ENCODE measurements around the gene SDS.
"Not testable (repeated sequence)": the region's sequence is repeated elsewhere in the genome, so short reads cannot be mapped to it uniquely, and the experiment has no call there.

SDS gene

DNA sequence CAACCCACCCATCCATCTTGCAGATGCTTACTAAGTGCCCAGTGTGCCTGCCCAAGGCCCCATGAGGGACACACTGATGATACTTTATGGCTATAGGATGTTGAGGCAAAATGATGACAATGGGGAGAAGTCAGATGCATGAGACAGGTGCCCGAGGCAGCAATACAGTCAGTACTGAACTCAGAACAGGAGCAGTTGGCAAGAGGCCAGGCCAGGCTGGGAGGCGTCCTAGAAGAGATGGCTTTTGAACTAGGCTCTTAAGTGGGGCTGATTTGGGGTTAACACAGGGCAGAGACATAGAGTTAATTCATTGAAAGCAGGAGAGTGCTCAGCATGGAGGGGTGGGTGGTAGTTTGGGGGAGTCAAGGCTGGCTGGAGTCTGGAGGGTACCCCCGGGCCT lies 29.7 kb downstream of the SDS start:
- DNase-seq, result no peak

DNA sequence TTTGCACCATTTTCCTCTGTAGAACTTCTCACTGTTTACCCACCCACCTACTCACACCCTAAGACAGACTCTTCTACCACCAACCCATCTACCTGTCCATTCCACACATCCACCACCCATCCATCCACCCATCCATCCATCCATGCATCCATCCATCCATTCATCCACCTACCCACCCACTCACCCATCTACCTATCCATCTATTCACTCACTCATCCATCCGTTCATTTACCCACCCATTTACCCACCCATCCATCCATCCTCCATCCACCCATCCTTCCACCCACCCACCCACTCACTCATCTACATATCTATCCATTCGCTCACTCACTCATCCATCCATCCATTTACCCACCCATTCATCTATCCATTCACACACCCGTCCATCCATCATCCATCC lies 30.2 kb downstream of the SDS start:
- DNase-seq, result no peak

DNA sequence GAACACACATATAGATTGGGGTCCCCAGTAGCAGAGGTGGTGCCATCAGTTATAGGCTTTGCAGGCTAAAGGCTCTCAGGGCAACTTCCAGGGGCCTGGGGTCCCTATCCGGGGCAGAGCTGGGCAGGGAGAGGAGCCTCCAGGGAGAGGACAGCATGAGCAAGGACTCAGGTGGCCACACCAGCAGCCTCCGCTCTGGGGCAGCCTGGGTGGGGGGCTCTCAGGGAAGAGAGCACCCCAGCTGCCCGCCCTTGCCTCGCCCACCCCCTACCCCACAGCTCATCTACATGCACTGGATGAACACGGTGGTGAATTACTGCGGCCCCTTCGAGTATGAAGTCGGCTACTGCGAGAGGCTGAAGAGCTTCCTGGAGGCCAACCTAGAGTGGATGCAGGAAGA lies 31.3 kb downstream of the SDS start:
- DNase-seq, result no peak

DNA sequence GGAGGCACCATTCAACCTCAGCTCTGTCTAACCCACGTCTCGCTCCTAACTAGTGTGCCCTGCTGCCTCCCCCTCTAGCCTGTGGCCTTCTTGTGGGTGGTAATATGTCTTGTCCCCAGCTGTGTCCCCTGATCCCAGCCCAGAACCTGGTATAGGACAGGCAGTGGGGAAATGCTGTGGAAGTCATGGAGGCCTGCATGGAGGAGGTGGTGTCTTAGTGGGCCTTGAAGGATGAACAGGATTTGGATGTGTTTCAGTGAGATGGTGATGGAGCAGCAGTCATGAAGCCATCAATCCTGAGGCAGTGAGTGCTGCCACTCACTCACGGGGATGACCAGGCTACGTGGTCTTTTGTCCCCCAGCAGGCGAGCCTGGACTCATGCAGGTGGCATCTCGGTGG lies 31.9 kb downstream of the SDS start:
- DNase-seq, result no peak

DNA sequence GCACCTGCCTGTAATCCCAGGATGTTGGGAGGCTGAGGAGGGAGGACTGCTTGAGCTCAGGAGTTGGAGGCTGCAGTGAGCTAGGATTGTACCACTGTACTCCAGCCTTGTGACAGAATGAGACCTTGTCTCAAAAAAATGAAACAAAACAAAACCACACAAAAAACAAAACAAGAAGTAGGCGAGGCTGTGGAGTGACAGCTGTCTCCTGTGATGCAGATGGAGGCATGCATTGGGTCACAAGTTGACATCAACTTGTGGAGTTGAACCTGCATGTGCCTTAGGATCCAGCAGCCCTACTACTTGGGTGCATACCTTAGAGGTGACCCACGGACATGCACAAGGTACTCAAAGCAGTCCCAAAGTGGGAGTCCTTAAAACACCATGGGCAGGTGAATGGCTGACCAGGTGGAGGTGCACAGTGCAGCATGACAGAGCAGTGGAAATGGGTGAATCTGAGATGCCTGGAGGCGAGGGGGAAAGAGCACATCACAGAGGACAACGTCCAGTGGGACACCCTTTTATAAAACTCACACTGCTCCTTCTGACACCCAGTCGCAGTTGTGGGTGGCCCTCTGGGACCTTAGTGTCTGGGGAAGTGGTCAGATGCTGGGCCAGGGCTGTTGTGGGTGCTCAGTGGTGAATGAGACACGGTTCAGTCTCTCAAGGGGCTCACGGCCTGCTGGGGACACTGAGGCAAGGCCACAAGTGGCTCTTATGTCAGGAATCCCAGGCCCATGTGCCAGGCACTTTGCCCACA lies 32.6 kb downstream of the SDS start:
- no peak for DNase-seq

DNA sequence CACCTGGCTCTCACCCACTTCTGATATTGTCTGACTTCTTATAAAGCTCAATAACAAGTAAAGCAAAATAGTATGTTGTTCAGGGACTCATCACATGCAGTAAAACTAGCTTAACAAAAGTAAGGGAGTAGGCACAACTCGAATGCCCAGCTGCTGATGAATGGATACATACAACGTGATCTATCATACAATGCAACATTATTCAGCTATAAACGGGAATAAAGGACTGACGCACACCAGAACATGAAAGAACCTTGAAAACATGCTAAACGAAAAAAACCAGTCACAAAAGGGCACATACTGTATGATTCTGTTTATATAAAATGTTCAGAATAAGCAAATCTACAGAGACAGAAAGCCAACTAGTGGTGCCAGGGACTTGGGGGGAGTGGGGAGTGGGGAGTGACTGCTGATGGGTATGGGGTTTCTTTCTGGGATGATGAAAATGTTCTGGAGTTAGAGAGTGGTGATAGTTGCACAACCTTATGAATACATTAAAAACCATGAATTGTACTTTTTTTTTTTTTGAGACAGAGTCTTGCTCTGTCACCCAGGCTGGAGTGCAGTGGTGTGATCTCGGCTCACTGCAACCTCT lies 34.2 kb downstream of the SDS start:
- no peak for DNase-seq

DNA sequence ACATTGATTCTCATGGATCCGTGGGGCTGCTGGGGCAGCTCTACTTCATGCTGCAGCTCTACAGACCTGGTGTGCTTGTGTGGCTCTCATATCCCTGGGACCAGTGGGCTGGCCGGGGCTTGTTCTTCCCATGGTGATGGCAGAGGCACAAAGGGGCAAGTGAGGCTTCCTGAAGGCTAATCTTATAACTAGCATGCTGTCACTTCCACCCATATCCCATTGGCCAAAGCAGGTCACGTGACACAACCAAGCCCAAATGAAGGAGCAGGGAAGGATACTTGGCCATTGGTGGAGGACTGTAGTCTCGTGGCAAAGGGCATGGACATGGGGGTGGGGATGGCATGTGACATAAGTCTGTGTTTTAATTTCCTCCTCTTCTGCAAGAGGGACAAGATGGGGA lies 35.4 kb downstream of the SDS start:
- no peak for DNase-seq

DNA sequence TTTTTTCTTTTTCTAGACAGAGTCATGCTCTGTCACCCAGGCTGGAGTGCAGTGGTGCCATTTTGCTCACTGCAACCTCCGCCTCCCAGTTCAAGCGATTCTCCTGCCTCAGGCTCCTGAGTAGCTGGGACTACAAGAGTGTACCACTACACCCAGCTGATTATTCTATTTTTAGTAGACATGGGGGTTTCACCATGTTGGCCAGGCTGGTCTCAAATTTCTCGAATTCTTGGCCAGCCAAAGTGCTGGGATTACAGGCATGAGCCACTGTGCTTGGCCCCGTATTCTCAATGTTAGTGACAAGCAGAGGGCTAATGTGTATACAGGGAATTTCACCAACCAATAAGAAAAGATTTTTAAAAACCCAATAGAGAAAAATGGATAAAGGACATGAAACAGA lies 36.9 kb downstream of the SDS start:
- no peak for DNase-seq

DNA sequence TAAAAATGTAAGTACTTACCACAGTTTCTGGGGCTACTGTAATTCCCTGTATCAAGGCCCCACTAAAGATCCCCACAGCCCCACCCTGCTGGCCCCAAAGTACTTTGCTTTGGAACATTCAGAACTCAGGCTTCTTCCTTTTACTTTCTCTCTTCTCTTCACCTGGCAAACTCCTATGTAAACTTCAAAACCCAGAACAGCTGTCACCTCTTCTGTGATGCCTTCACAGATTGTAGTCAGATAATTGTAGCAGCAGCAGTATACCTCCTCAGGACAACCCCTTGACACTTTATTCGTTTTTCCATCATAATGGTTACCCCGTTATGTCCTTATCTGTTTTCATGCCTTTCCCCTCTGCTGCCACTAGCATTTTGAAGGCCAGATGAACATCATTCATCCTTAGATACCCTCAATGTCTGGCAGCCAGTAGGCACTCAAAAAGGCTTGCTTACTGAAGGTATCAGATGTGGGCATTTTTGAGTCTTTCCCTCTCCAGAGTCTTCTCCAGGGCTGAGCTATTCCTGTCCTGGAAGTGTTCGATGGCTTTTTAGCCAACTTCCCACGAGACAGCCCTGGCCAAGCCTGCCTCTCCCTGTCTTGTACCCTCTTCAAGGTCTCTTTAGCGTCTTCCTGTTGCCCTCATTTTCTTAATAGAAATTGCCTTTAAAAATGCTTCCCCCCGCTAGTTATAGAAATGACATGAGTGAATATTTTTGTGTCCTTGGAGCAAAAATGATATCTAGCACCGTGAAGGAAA lies 37.9 kb downstream of the SDS start:
- no peak for DNase-seq

DNA sequence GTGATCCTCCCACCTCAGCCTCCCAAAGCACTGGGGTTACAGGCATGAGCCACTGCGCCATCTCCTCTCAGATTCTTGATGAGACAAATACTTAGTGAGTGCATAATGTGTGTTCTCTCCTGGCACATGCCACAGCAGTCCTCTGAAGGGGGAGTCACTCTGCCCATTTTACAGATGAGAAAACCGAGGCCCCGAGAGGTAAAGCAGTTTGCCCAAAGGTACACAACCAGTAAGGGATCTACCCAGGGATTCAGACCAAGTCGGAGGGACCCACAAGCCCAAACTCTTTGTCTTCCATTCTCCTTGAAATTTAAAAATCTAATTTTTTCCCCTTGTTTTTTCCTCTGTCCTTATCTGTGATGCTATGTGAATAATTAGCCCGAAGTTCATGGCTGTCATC lies 39.0 kb downstream of the SDS start:
- DNase-seq, result no peak

DNA sequence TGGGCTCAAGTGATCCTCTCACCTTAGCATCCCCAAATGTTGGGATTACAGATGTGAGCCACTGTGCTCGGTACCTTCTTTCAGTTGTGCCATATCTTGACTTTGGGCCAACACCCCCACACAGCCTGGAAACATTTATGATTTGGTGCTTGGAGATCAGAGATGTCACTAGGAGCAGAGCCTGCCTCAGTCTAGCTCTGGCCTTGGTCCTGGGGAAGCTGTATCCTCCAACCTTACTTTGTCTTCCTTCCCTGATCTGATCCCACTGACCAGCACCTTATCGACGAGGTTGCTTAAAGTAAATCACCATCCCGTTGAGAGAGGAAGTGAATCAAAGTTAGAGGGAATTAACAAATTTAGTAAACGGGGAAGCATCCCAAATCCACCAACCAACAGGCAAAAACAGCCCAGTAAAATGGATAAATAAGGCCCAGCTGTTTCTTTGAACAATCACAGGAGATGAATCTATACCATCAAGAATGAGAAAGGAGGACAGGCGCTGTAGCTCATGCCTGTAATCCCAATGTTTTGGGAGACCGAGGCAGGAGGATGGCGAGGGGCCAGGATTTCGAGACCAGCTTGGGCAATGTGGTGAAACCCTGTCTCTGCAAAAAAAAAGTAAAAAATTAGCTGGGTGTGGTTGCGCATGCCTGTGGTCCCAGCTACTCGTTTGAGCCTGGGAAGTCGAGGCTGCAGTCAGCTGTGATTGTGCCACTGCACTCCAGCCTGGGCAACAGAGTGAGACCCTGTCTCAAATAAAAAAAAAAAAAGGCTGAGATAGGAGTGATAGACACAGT lies 41.9 kb downstream of the SDS start:
- no peak for DNase-seq

DNA sequence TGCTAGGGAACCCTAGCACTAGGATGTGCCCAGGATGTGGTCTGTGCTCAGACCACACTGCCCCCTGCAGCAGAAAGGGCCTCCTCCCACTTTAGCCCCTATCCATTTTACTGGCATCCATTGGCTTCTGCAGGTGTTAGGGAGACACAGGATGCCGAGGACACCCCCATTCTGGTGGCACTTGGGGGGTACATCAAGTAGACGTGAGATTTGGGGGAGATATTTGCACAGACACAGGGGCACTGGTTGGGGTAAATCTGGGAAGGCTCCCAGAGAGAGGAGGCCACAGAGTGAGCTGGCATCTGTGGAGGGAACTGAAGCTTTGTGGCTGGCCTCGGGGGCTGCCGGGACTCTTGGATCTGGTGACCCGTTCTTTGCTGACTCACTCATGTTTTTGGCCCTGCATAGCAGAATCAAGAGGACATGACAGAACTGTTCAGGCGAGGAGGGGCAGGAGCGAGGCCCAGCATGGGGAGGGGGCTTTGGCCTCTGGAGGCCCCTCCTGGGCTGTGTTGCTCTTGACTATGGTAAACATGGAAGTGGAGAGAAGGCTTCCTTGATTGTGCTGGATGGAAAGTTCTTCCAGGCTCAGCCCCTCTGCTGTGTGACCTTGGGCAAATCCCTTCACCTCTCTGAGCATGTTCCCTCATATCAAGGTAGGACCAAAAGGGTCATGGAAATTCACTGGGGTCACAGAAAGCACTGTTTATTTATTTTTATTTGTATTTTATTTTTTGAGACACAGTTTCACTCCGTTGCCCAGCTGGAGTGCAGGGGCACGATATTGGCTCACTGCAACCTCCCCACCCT lies 43.5 kb downstream of the SDS start:
- DNase-seq, result no peak

DNA sequence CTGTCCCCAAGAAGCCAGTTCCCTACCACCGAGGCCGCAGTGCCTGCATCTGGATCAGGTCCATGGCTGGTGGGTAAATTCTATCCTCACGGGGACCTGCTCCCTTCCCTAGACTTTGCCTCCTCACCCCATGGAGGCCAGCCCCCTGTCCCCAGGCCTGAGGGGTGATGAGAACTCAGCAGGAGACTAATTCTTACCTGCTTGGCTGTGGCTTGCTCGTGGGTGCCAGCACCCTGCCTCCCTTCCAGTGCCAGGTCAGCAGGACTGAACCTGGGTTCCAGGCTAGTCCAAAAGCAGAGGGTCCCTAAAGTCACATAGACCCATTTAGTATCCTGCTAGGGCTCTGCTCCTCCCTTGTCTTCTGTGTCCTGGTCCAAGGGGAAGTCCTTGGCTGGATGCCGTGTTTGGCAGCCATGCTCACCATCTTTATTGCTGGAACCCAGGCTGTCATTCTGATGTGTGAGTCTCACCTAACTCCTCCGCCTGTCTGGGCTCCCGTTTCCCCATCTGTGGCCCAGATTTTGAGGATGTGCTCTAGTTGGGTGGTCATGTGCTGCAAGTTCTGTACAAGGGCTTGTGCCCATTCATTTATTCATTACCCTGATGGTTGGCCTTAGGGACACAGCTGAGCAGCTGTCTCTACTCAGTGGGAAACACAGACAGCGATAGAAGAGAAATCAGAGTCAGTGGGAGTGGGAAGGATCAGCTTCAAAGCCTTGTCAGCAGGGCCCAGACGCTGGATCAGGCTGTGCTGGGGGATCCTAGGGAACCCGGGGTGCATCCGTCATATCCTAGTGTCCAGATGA lies 44.4 kb downstream of the SDS start:
- DNase-seq, result no peak

DNA sequence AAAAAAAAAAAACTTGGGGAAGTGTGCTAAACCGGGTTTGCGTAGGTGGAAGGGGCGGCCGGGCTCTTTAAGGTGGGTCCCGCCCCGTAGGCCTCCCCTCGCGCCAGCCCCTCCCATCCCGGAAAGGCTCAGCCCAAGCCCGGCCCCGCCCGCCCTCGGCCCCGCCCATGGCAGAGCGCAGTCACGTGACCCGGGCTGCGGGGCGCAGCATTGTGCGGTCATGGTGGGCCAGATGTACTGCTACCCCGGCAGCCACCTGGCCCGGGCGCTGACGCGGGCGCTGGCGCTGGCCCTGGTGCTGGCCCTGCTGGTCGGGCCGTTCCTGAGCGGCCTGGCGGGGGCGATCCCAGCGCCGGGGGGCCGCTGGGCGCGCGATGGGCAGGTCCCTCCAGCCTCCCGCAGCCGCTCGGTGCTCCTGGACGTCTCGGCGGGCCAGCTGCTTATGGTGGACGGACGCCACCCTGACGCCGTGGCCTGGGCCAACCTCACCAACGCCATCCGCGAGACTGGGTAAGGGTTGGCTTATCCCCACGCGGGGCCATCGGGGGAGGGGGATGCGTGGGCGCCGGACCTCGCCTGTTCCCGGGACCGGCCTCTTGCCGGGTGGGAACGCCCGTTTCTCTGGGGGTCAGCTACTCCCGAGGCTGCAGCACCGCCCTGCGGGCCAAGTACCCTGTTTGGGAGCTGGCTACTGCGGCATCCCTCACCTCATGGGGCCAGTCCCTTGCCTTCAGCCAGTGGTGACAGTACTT lies 45.1 kb downstream of the SDS start, which contains the start of gene PLBD2:
TSS of gene PLBD2 (plus strand) at position 207 of the 752 bp plus-strand sequence. CDS start at position 221, 14 bp downstream.
- DNase-seq, result peak; percentile 96

DNA sequence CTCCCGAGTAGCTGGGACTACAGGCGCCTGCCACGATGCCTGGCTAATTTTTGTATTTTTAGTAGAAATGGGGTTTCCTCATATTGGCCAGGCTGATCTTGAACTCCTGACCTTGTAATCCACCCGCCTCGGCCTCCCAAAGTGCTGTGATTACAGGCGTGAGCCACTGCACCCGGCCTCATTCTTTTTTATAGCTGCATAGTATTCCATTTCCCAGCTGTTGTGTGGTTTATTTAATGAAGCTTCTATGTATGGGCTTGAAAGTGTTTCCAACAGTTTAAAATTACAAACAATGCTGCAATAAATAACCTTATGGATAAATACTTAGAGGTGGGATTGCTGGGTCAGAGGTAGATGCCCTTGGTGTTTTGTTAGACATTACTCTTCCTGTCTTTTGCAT lies 49.5 kb downstream of the SDS start:
- not testable (repeated sequence) for DNase-seq

DNA sequence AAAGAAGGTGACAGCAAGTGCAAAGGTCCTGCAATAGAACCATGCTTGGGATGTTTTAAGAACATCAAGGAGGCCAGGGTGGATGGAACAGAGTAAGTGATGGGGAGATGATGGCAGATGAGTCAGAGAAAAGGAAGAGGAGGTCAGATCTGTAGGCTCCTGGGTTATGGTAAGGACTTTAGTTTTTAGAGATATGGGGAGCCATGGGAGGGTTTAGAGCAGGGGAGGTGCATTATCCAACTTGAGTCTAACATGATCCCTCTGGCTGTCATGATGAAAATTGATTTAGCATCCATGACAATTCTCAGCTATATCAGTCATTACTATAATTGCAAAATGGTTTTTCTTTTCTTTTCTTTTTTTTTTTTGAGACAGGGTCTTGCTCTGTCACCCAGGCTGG lies 52.6 kb downstream of the SDS start:
- no peak for DNase-seq

DNA sequence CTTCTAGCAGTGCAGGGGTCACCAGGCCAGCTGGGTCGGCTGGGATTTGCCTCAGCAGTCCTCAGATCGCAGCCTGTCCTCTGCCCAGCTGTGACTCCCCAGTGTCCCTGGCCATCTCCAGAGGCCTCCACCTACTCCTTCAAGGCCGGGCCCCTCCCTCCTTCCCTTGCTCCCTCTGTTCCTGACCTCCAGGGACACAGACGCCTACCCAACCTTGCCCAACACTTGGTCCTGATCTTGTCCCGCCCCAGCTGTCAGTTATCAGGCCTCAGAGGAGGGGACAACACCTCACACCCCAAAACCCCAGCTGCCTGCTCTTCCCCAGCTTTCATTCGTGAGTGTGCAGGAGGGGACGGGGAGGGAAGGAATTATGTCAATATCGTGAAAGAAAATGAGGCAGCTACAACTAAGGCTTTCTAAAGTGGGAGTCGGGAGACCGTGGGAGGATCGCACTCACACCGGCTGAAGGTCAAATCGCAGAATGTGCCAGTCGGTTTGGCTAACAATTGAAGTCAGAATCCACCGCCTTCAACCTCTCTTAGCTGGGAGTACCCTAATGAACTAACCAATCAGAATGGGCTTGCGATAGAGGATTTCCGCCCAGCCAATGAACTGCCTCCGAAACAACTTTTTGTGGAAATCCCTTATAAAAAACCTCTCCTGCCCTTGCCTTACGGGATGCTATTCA lies 54.7 kb downstream of the SDS start:
- DNase-seq, result no peak

DNA sequence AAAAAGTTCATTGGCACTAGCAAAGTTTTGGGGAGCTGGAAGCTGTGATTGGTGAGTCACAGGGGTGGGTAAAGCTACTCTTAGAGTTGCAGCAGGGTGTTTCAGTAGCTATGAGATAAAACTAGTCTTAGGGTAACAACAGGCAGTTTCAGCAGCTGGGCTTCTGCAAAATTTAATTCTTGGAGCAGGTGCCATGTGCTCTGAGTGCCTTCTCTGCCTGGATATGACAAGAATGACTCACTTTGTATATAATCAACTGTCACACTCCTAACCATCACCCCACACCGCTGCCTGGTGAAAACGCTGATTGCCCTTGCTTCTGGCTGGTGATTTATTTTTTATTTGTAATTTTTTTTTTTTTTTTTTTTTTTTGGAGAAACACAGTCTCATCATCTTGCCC lies 55.8 kb downstream of the SDS start:
- DNase-seq, result no peak

DNA sequence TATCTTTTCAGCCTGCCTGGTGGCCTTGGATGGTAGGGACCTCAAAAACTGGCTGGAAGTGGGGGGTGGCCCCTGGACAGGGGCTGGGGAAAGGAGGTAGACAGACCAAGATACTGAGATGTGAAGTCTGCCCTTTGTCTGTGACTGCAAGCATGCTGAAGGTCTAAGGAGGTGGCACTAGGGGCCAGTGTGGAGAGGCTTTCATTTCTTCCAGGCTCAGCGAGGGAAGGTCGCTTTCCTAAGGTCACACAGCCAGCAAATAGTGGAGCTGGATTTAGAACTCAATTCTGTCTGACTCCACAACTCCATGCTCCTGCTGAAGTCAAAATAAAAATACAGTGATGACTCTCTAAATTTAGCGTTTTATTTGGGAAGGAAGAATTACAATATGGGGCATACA lies 56.6 kb downstream of the SDS start:
- no peak for DNase-seq

DNA sequence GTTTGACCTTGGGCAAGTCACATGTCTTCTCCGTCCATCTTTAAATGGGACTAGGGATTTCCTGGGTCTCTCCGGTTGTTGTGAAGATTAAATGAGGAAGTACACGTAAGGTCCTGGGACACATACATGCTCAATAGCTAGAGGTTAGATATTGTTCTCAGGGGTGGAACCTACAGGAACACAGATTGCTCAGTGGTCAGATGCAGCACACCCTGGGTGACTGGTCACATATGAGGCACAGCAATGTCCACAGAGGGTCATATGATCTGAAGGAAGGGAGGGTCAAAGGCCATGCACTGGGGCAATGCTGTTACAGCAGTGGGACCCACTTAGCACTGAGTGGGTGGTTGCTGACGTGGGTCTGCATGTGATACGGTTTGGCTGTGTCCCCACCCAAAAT lies 57.3 kb downstream of the SDS start:
- DNase-seq, result no peak
